Activated CD4-positive, alpha-beta T cell treated with anti-CD3 and anti-CD28 coated beads, Interleukin-2, amount 10 ng/mL, durations not matched to agents 7 days and 5 days (primary cell): ENCODE results near the gene GBF1. TPM values are rescaled to one million over a fixed set of nuclear protein-coding genes. Genes with fewer than 3 reads are reported as not detected.

Experiments
- CTCF ChIA-PET: fragments of 350-600 bp; sonication (Branson Sonifier 250); formaldehyde crosslinking; loops from one replicate; lab custom pipeline; 2021; ENCODE audit warnings: antibody characterized with exemption; lab: Charles Lee
- POLR2A ChIA-PET: fragments of 350-600 bp; sonication (Branson Sonifier 250); formaldehyde crosslinking; loops from one replicate; lab custom pipeline; 2021; ENCODE audit warnings: antibody characterized with exemption; lab: Charles Lee
- DNase-seq: peaks from one replicate; pipeline ENCODE4 v3.0.0-alpha.2; 2020
- H3K27ac Mint-ChIP-seq: one replicate; pipeline ENCODE4 v1.8.0; 2021; ENCODE audit warnings: mild to moderate bottlenecking, moderate library complexity, mixed read lengths
- H3K27me3 Mint-ChIP-seq: one replicate; pipeline ENCODE4 v1.8.0; 2021; ENCODE audit warnings: mixed read lengths
- H3K36me3 Mint-ChIP-seq: one replicate; pipeline ENCODE4 v1.8.0; 2021; ENCODE audit warnings: low read depth, mixed read lengths
- H3K4me1 Mint-ChIP-seq: one replicate; pipeline ENCODE4 v1.8.0; 2021; ENCODE audit warnings: mixed read lengths
- H3K4me3 Mint-ChIP-seq: one replicate; pipeline ENCODE4 v1.8.0; 2021; ENCODE audit warnings: mild to moderate bottlenecking, moderate library complexity, mixed read lengths
- H3K9me3 Mint-ChIP-seq: one replicate; pipeline ENCODE4 v1.8.0; 2021; ENCODE audit warnings: mixed read lengths
- total RNA-seq, 2 experiments: library from RNA; stranded (reverse); gene quantifications; one replicate each; pipeline ENCODE4 v1.2.3, GENCODE V29; 2021

The GBF1 gene
- total RNA-seq, 2 experiments from 2014 or later = 42.4 to 44.6 TPM

DNA sequence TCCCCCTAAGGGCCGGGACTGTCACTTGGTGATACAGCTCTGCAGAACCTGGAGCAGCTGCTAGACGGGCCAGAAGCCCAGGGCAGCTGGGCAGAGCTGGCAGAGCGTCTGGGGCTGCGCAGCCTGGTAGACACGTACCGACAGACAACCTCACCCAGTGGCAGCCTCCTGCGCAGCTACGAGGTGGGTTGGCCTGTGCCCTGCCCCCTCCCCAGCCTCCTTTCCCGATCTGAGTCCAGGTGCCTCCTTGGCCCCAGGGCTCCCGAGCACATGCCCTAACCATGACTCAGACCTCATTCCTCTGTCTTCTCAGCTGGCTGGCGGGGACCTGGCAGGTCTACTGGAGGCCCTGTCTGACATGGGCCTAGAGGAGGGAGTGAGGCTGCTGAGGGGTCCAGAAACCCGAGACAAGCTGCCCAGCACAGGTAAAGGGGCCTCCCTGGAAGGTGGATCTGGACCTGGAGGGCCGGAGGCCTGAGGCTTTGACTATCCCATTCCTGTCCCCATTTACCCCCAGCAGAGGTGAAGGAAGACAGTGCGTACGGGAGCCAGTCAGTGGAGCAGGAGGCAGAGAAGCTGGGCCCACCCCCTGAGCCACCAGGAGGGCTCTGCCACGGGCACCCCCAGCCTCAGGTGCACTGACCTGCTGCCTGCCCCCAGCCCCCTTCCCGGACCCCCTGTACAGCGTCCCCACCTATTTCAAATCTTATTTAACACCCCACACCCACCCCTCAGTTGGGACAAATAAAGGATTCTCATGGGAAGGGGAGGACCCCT, 156.6 kb downstream of the GBF1 start:
- Mint-ChIP-seq H3K27ac (no peak overlapping the region), H3K9me3 (no peaks in the 10 kb centered on the region), H3K27me3 (no peaks in the 10 kb centered on the region), H3K36me3 (peaks cover 25% of the 10 kb centered on the region), H3K4me1 (peaks cover 28% of the 10 kb centered on the region), H3K4me3 (no peak overlapping the region)
- POLR2A ChIA-PET = no interaction called here
- DNase-seq = no peak
- CTCF ChIA-PET = interaction anchor here (0.5 to 6.5 kb wide), 5 partner anchors 8 to 233 kb away, joined by 3 to 51 read pairs (median 6); no protein-coding TSS in a partner anchor

DNA sequence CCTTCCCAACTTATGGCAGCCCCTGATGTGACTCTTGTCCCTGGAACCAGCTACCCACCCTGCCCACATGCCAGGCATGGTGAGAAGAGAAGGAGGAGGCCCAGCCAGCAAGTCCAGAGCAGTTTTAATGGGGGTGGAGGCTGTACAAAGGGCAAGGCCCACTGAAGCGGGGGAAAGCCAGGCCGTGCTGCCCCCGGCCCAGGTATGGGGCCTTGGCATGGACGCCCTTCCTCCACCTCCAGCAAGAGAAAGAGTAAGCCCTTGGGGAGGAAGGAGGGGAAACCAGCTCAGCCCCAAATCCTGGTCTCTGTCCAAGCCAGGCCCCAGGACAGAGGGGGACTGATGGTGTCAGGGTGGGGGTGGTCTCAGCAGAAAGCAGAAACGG, 157.2 kb downstream of the GBF1 start:
- Mint-ChIP-seq H3K4me3 (no peak overlapping the region), H3K27me3 (no peaks in the 10 kb centered on the region), H3K27ac (no peak overlapping the region), H3K36me3 (peaks cover 24% of the 10 kb centered on the region), H3K9me3 (no peaks in the 10 kb centered on the region), H3K4me1 (peaks cover 23% of the 10 kb centered on the region)
- ChIA-PET POLR2A (no interaction called here), CTCF (interaction anchor here (1.2 to 6.5 kb wide), 6 partner anchors 9 to 233 kb away, joined by 3 to 51 read pairs (median 7); partner anchors contain the start of genes C10orf95 and CUEDC2)
- no peak for DNase-seq

DNA sequence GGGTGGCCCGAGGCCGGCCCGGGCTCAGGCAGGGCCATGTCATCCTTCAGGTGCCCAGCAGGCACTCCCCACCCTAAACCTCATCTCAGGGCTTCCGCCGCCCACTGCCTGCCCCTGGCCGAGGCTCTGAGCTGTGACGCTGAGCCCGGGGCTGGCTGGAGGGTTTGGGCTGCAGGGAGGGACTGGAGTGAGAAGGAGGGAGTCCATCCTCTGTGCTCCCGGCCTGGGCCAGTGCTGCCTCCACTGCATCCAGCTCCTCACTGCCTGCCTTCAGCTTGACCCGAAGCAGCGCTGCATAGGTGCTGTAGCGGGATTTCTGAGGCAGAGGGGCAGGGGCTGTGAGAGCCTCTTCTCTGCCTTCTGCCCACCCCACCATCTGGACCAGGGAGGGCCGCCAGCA, 157.8 kb downstream of the GBF1 start:
- H3K36me3 Mint-ChIP-seq = peaks cover 18% of the 10 kb centered on the region
- POLR2A ChIA-PET = no interaction called here
- H3K4me1 Mint-ChIP-seq = peaks cover 18% of the 10 kb centered on the region
- no peaks in the 10 kb centered on the region for H3K9me3 Mint-ChIP-seq
- DNase-seq = no peak
- CTCF ChIA-PET = interaction anchor here (0.6 to 6.5 kb wide), 15 partner anchors 9 to 234 kb away, joined by 3 to 51 read pairs (median 4); partner anchors contain the start of genes C10orf95, CUEDC2 and FBXL15
- H3K27me3 Mint-ChIP-seq = peaks cover under 1% of the 10 kb centered on the region
- no peak overlapping the region for H3K27ac Mint-ChIP-seq
- H3K4me3 Mint-ChIP-seq = no peak overlapping the region

GRCh38 chr10:102404361-102405107, 159.2 kb downstream of the GBF1 start:
- CTCF ChIA-PET = interaction anchor here (1.0 to 6.5 kb wide), 10 partner anchors 9 to 235 kb away, joined by 3 to 51 read pairs (median 4); partner anchors contain the start of genes FBXL15 and NFKB2
- no peaks in the 10 kb centered on the region for H3K9me3 Mint-ChIP-seq
- no peak overlapping the region for H3K27ac Mint-ChIP-seq
- no peak for DNase-seq
- peaks cover 6% of the 10 kb centered on the region for H3K27me3 Mint-ChIP-seq
- peaks cover 13% of the 10 kb centered on the region for H3K4me1 Mint-ChIP-seq
- peaks cover 13% of the 10 kb centered on the region for H3K36me3 Mint-ChIP-seq
- POLR2A ChIA-PET = interaction anchor here (0.6 kb wide), 1 partner anchor 288 kb away, joined by 3 read pairs; no protein-coding TSS in a partner anchor
- no peak overlapping the region for H3K4me3 Mint-ChIP-seq

DNA sequence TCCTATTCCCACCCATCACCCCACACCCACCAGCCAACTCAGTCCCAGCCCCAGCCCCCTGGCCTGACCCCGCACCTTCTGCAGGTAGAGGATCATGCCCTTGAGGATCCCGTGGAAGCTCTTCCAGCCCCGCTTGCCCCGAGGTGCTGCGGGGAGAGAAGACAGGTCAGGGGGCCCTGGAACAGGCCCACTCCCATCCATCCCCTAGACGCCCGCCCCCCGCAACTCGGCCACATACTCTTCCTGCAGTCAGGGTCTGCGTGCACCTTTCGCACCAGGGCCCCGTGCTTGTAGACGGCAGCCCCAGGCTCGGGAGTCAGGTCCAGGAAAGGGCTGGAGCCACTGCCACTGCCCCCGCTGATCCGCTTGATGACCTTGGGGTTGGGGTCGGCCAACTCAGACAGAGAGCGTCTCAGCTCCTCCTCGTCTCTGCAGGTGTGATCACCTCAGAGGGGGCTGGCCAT, 159.8 kb downstream of the GBF1 start:
- H3K9me3 Mint-ChIP-seq = no peaks in the 10 kb centered on the region
- DNase-seq = no peak
- ChIA-PET CTCF (interaction anchor here (0.6 to 6.5 kb wide), 8 partner anchors 9 to 235 kb away, joined by 3 to 51 read pairs (median 4); partner anchors contain the start of genes FBXL15 and NFKB2), POLR2A (no interaction called here)
- peaks cover 14% of the 10 kb centered on the region for H3K4me1 Mint-ChIP-seq
- no peak overlapping the region for H3K27ac Mint-ChIP-seq
- H3K27me3 Mint-ChIP-seq = peaks cover 12% of the 10 kb centered on the region
- H3K4me3 Mint-ChIP-seq = no peak overlapping the region
- peaks cover 10% of the 10 kb centered on the region for H3K36me3 Mint-ChIP-seq

- CTCF ChIA-PET = interaction anchor here (0.6 to 6.5 kb wide), 6 partner anchors 10 to 175 kb away, joined by 3 to 51 read pairs (median 18); partner anchors contain the start of genes FBXL15 and NFKB2
- peaks cover 13% of the 10 kb centered on the region for H3K4me1 Mint-ChIP-seq
- no peak overlapping the region for H3K27ac Mint-ChIP-seq
- POLR2A ChIA-PET = no interaction called here
- H3K4me3 Mint-ChIP-seq = no peak overlapping the region
- DNase-seq = no peak
- H3K9me3 Mint-ChIP-seq = no peaks in the 10 kb centered on the region
- peaks cover 5% of the 10 kb centered on the region for H3K36me3 Mint-ChIP-seq
- H3K27me3 Mint-ChIP-seq = peaks cover 13% of the 10 kb centered on the region
These were observed 160.3 kb downstream of the GBF1 start for GRCh38 chr10:102405632-102406031.

- Mint-ChIP-seq H3K4me1 (peaks cover 22% of the 10 kb centered on the region), H3K4me3 (no peak overlapping the region), H3K27ac (no peak overlapping the region), H3K36me3 (peaks cover 2% of the 10 kb centered on the region), H3K27me3 (peaks cover 23% of the 10 kb centered on the region), H3K9me3 (no peaks in the 10 kb centered on the region)
- DNase-seq = no peak
- POLR2A ChIA-PET = no interaction called here
- CTCF ChIA-PET = interaction anchor here (4.6 to 6.5 kb wide), 3 partner anchors 11 to 176 kb away, joined by 31 to 51 read pairs (median 39); partner anchors contain the start of genes FBXL15 and NFKB2
These were observed 161.5 kb downstream of the GBF1 start for GRCh38 chr10:102406815-102407214.

DNA sequence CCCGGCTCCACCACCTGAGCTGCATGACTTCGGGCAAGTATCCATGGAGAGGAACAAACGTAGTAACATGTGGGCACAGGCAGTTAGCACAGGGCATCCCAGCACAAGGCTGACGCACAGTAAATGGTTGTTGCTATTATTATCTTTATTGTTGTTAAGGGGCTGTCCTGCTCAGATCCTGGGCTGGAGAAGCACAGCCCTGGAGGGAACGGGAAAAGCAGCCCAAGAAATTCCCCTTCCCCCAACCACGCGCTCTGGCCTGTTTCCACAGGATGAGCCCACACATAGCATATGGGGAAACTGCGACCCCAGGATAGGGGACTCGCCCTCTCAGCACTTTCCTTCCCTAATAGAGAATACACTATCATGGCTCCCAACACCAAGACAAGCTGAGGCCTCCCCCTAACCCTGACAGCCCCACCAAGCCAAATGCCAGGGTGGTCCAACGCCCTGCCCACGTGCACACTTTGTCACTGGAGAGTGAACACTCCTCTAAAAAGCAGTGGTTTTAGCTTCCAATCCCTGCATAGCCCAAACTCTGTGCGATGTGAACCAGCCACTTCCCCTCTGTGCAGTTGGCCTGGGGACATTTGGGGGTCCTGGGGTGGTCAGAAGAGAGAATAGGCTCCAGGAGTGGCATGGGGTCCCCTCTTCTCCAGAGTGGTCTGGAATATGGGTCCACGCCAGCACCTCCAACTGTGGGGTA, 162.2 kb downstream of the GBF1 start:
- peaks cover 23% of the 10 kb centered on the region for H3K27me3 Mint-ChIP-seq
- no peaks in the 10 kb centered on the region for H3K9me3 Mint-ChIP-seq
- no peak overlapping the region for H3K27ac Mint-ChIP-seq
- H3K4me1 Mint-ChIP-seq = peaks cover 23% of the 10 kb centered on the region
- H3K4me3 Mint-ChIP-seq = no peak overlapping the region
- no peak for DNase-seq
- POLR2A ChIA-PET = no interaction called here
- H3K36me3 Mint-ChIP-seq = peaks cover 2% of the 10 kb centered on the region
- CTCF ChIA-PET = interaction anchor here (0.6 to 6.5 kb wide), 5 partner anchors 12 to 262 kb away, joined by 3 to 51 read pairs (median 31); partner anchors contain the start of genes FBXL15 and NFKB2

DNA sequence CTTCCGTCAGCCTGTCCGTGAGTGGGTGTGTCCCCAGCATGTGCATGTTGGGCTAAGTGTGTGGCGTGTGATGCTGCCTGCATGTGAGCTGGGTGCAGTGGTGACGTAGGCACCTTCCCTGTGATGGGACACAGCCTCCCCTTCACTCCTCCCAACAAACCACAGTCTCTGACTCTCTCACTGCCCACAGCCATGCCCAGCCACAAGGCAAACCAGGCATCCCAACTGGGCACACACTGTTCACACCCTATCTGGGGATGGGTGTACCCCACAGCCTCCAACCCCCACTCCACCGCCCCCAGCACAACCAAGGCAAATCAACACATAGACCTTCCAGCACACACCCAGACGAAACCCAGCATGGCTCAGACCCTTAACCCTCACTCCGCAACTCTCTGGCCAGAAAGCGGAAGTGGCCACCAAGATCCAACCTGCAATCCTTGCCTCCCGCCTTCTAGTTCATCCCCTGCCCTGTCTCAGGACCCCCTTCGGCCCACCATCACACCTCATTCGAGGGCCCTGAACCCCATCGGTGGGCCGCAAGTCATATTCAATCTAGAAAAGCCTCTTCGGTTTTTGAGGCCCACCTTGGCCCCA, 162.9 kb downstream of the GBF1 start:
- Mint-ChIP-seq H3K4me1 (peaks cover 29% of the 10 kb centered on the region), H3K27me3 (peaks cover 24% of the 10 kb centered on the region), H3K9me3 (no peaks in the 10 kb centered on the region), H3K4me3 (peak overlapping the region; percentile 26), H3K36me3 (peaks cover 2% of the 10 kb centered on the region), H3K27ac (no peak overlapping the region)
- ChIA-PET POLR2A (no interaction called here), CTCF (interaction anchor here (4.6 to 5.6 kb wide), 2 partner anchors 12 to 14 kb away, joined by 31 to 39 read pairs; partner anchors contain the start of genes FBXL15 and NFKB2)
- DNase-seq = no peak

GRCh38 chr10:102408728-102409603, 163.6 kb downstream of the GBF1 start:
- Mint-ChIP-seq H3K27ac (no peak overlapping the region), H3K4me3 (peak overlapping the region; percentile 44), H3K4me1 (peaks cover 31% of the 10 kb centered on the region), H3K27me3 (peaks cover 24% of the 10 kb centered on the region), H3K9me3 (no peaks in the 10 kb centered on the region), H3K36me3 (peaks cover 2% of the 10 kb centered on the region)
- CTCF ChIA-PET = interaction anchor here (1.0 to 5.6 kb wide), 5 partner anchors 10 to 178 kb away, joined by 4 to 65 read pairs (median 33); partner anchors contain the start of genes FBXL15 and NFKB2
- POLR2A ChIA-PET = no interaction called here
- peak; percentile 51 for DNase-seq
